Left lung (tissue), 10 donors: Measurements from ENCODE around the gene FREM2. TPM values are rescaled to one million over a fixed set of nuclear protein-coding genes. Genes with fewer than 3 reads are reported as not detected.

Experiments
- ATAC-seq: fragments of 200-7000 bp; cut with Tn5 transposase; one replicate; pipeline ENCODE4 v1.9.1; 2020; ENCODE audit warnings: moderate library complexity
- DNase-seq, 4 donors: peaks; one replicate each; pipeline ENCODE4 v3.0.0-alpha.2; 2013 to 2020
- H3K27ac ChIP-seq, 2 donors: fragments of 200-600 bp; sonication (generic) in 1 of 2; one replicate each; pipeline versions ENCODE4 v1.5.0 to v1.8.0; 2020 to 2021
- H3K27me3 ChIP-seq, 2 donors: fragments of 200-600 bp; sonication (generic) in 1 of 2; one replicate each; pipeline versions ENCODE4 v1.5.0 to v1.8.0; 2020 to 2021
- H3K36me3 ChIP-seq, 2 donors: fragments of 200-600 bp; sonication (generic) in 1 of 2; one replicate each; pipeline versions ENCODE4 v1.5.0 to v1.8.0; 2020 to 2021
- H3K4me1 ChIP-seq, 2 donors: fragments of 200-600 bp; one replicate each; pipeline ENCODE4 v1.8.0; 2021
- H3K4me3 ChIP-seq, 2 donors: fragments of 200-600 bp; sonication (generic) in 1 of 2; one replicate each; pipeline versions ENCODE4 v1.5.0 to v1.8.0; 2020 to 2021; ENCODE audit warnings: mild to moderate bottlenecking in 1 of 2
- H3K9me3 ChIP-seq, 2 donors: fragments of 200-600 bp; sonication (generic) in 1 of 2; one replicate each; pipeline versions ENCODE4 v1.5.0 to v1.8.0; 2020 to 2021
- intact Hi-C, 2 donors: fragments of 100-400 bp; cut with DNase I; formaldehyde crosslinking; loops; one replicate each; pipeline versions ENCODE4 v1.11.2 to v1.14.2; 2022
- polyA plus RNA-seq, 6 donors: library from polyadenylated mRNA; unstranded; fragments of 120-200 nt; gene quantifications; one replicate each; pipeline ENCODE4 v1.2.1, GENCODE V29; 2013; ENCODE audit not compliant: insufficient read length in 6 of 6
- total RNA-seq, 2 donors: library from RNA; stranded (reverse); fragmentation: NEBNext Ultra II Directional; extraction: Animal tissue kit (Norgen Biotek cat#: 25700); gene quantifications; one replicate each; pipeline ENCODE4 v1.2.1, GENCODE V29; 2021
- TF ChIP-seq, protein P1 (sequence below), 2 donors: fragments of 200-600 bp; sonication (generic) in 1 of 2; IDR thresholded peaks; one replicate each; pipeline versions ENCODE4 v1.5.0 to v1.8.0; 2021; ENCODE audit warnings: antibody characterized with exemption in 2 of 2
- donor health status: DM: no; HTN: yes; CAD: no.
- donor health status: DM: no; HTN: no; CAD: no.

FREM2 gene
- total and polyA plus RNA-seq, 8 donors: 12.4 to 54.1 (median 43.4) TPM

GRCh38 chr13:38662362-38662761, 24.5 kb upstream of the FREM2 start:
- intact Hi-C loops: no loop called here

GRCh38 chr13:38664906-38665305, 22.0 kb upstream of the FREM2 start:
- H3K9me3 ChIP-seq: no peaks in the 10 kb centered on the region
- H3K4me1 ChIP-seq: no peaks in the 10 kb centered on the region
- H3K27me3 ChIP-seq: no peaks in the 10 kb centered on the region
- TF ChIP-seq, protein P1, sequence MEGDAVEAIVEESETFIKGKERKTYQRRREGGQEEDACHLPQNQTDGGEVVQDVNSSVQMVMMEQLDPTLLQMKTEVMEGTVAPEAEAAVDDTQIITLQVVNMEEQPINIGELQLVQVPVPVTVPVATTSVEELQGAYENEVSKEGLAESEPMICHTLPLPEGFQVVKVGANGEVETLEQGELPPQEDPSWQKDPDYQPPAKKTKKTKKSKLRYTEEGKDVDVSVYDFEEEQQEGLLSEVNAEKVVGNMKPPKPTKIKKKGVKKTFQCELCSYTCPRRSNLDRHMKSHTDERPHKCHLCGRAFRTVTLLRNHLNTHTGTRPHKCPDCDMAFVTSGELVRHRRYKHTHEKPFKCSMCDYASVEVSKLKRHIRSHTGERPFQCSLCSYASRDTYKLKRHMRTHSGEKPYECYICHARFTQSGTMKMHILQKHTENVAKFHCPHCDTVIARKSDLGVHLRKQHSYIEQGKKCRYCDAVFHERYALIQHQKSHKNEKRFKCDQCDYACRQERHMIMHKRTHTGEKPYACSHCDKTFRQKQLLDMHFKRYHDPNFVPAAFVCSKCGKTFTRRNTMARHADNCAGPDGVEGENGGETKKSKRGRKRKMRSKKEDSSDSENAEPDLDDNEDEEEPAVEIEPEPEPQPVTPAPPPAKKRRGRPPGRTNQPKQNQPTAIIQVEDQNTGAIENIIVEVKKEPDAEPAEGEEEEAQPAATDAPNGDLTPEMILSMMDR (IDR thresholded peaks at IDR 0.05): no peak
- no peaks in the 10 kb centered on the region for H3K36me3 ChIP-seq
- no peak for ATAC-seq
- no peak overlapping the region for H3K4me3 ChIP-seq
- H3K27ac ChIP-seq: no peak overlapping the region
- DNase-seq: no peak
- intact Hi-C loops: no loop called here

More at GRCh38 chr13:38662362-38662761, 24.5 kb upstream of the FREM2 start:
- Histone ChIP-seq H3K4me1 (no peaks in the 10 kb centered on the region), H3K27me3 (no peaks in the 10 kb centered on the region), H3K4me3 (no peak overlapping the region), H3K9me3 (no peaks in the 10 kb centered on the region), H3K36me3 (no peaks in the 10 kb centered on the region), H3K27ac (no peak overlapping the region)
- ATAC-seq (peak; percentile 66), DNase-seq (peak in 2 of 4 donors; percentile 36 to 68)
- TF ChIP-seq, protein P1 (IDR thresholded peaks at IDR 0.05): no peak

DNA sequence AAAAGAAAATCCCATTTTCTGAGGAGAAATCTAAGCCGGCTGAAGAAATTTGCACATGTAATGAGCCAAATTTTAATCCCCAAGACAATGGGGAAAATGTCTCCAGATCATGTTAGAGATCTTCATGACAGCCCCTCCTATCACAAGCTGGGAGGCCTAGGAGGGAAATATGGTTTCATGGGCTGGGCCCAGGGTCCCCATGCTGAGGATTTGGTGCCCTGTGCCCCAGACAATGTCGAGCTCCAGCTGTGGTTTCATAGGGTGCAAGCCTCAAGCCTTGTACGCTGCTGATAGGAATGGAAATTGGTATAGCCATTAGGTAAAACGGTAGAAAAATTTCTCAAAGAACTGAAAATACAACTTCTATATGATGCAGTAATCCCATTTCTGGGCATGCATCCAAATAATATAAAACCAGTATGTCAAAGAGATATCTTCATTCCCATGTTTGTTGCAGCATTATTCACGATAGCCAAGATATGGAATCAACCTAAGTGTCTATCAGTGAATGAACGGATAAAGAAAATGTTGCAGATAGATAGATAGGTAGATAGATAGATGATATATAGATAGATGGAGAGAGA, 19.3 kb upstream of the FREM2 start:
- H3K4me3 ChIP-seq: no peak overlapping the region
- no peaks in the 10 kb centered on the region for H3K36me3 ChIP-seq
- H3K27ac ChIP-seq: no peak overlapping the region
- no peaks in the 10 kb centered on the region for H3K4me1 ChIP-seq
- DNase-seq (no peak), ATAC-seq (no peak)
- no peaks in the 10 kb centered on the region for H3K9me3 ChIP-seq
- no peaks in the 10 kb centered on the region for H3K27me3 ChIP-seq
- intact Hi-C loops: no loop called here
- TF ChIP-seq, protein P1 (IDR thresholded peaks at IDR 0.05): no peak

- Histone ChIP-seq H3K27me3 (no peaks in the 10 kb centered on the region), H3K36me3 (no peaks in the 10 kb centered on the region), H3K4me3 (no peak overlapping the region), H3K9me3 (no peaks in the 10 kb centered on the region), H3K27ac (no peak overlapping the region), H3K4me1 (no peaks in the 10 kb centered on the region)
- intact Hi-C loops: no loop called here
- DNase-seq: no peak
- ATAC-seq: no peak
- TF ChIP-seq, protein P1 (IDR thresholded peaks at IDR 0.05): no peak
These were observed 17.5 kb upstream of the FREM2 start for GRCh38 chr13:38669234-38669964.

GRCh38 chr13:38670627-38671026, 16.2 kb upstream of the FREM2 start:
- intact Hi-C loops: no loop called here
- ATAC-seq (peak; percentile 18), DNase-seq (no peak)
- no peaks in the 10 kb centered on the region for H3K4me1 ChIP-seq
- no peak overlapping the region for H3K4me3 ChIP-seq
- H3K9me3 ChIP-seq: no peaks in the 10 kb centered on the region
- H3K27me3 ChIP-seq: no peaks in the 10 kb centered on the region
- TF ChIP-seq, protein P1 (IDR thresholded peaks at IDR 0.05): no peak
- no peaks in the 10 kb centered on the region for H3K36me3 ChIP-seq
- H3K27ac ChIP-seq: no peak overlapping the region
